Kidney (tissue), 14 donors: ENCODE measurements around the gene ZBTB16. TPM values are rescaled to one million over a fixed set of nuclear protein-coding genes. Genes with fewer than 3 reads are reported as not detected.

Experiments
- DNase-seq, 5 donors: peaks; one replicate each; pipeline ENCODE4 v3.0.0-alpha.2; 2013 to 2020
- FAIRE-seq: peaks from 2 replicates; lab custom pipeline; 2012; peaks lifted over from hg19 to GRCh38; lab: Jason Lieb, UNC
- H3K27ac ChIP-seq, 2 donors: one replicate each; pipeline ENCODE4 v1.7.0; 2013; ENCODE audit warnings: low read depth in 2 of 2, low read length in 2 of 2, inconsistent platforms in 1 of 2
- H3K27me3 ChIP-seq: one replicate; pipeline ENCODE4 v1.7.1; 2013; ENCODE audit warnings: low read length, inconsistent platforms; ENCODE audit not compliant: control insufficient read depth, insufficient read depth
- H3K36me3 ChIP-seq, 3 donors: one replicate each; pipeline versions ENCODE4 v1.7.0 to v1.7.1; 2013; ENCODE audit warnings: low read length in 3 of 3, control low read depth in 1 of 3, inconsistent platforms in 1 of 3; ENCODE audit not compliant: insufficient read depth in 3 of 3, control insufficient read depth in 2 of 3
- H3K4me1 ChIP-seq, 3 donors: one replicate each; pipeline versions ENCODE4 v1.7.0 to v1.7.1; 2013; ENCODE audit warnings: low read length in 3 of 3, inconsistent platforms in 1 of 3, low read depth in 1 of 3; ENCODE audit not compliant: control insufficient read depth in 2 of 3, insufficient read depth in 2 of 3
- H3K4me3 ChIP-seq, 3 donors: one replicate each; pipeline versions ENCODE4 v1.7.0 to v1.8.1; 2013; ENCODE audit warnings: low read length in 3 of 3, control low read depth in 1 of 3, inconsistent platforms in 1 of 3
- H3K9ac ChIP-seq, 3 donors: one replicate each; pipeline versions ENCODE4 v1.7.0 to v1.7.1; 2013; ENCODE audit warnings: low read length in 3 of 3, control low read depth in 1 of 3, inconsistent platforms in 1 of 3
- H3K9me3 ChIP-seq, 3 donors: one replicate each; pipeline versions ENCODE4 v1.7.0 to v1.7.1; 2013; ENCODE audit warnings: low read length in 3 of 3, control low read depth in 1 of 3, inconsistent platforms in 1 of 3; ENCODE audit not compliant: control insufficient read depth in 2 of 3, insufficient read depth in 1 of 3
- CTCF ChIP-seq: IDR thresholded peaks from 3 replicates; pipeline ENCODE4 v1.5.1; 2012; ENCODE audit warnings: mild to moderate bottlenecking, moderate library complexity, borderline replicate concordance; ENCODE audit not compliant: insufficient read depth; ENCODE audit errors: extremely low read depth
- intact Hi-C: fragments of 100-400 bp; cut with DNase I; formaldehyde crosslinking; loops from one replicate; pipeline ENCODE4 v1.11.1; 2022
- polyA plus RNA-seq: library from polyadenylated mRNA; stranded (reverse); fragments of 350-450 nt; fragmentation: Illumina TruSeq; extraction: RNeasy Lipid Tissue Mini Kit (QIAGEN cat#74804); gene quantifications from one replicate; pipeline ENCODE4 v1.2.3, GENCODE V29; 2014; ENCODE audit warnings: low read depth, low replicate concordance; ENCODE audit not compliant: insufficient read depth
- total RNA-seq: library from RNA; stranded (reverse); fragmentation: NEBNext Ultra II Directional; extraction: Animal tissue kit (Norgen Biotek cat#: 25700); gene quantifications from one replicate; pipeline ENCODE4 v1.2.1, GENCODE V29; 2021
- donor health status: control.
- donor health status: control.
- donor health status: control.
- donor health status: control.
- donor health status: control.
- donor health status: DM: yes; HTN: yes; CAD: no.
- donor health status: Normal renal cell carcinoma (clear cell type).

The ZBTB16 gene
- total and polyA plus RNA-seq, 2 donors from 2014 or later = 2.5 to 126 TPM

- Histone ChIP-seq H3K27ac (peak overlapping the region; percentile 91 to 93), H3K4me1 (peaks cover 0 to 92% (median 87%) of the 10 kb centered on the region in 3 donors), H3K27me3 (no peaks in the 10 kb centered on the region), H3K36me3 (peaks cover 0 to 4% (median 0%) of the 10 kb centered on the region in 3 donors), H3K4me3 (no peak overlapping the region), H3K9ac (no peak overlapping the region), H3K9me3 (no peaks in the 10 kb centered on the region)
- TF ChIP-seq CTCF = no peak
- DNase-seq = no peak
- intact Hi-C loops = loop anchor here (10.0 kb wide), 1 partner anchor 101 kb away; no protein-coding TSS in a partner anchor
- no peak for FAIRE-seq
Observed at GRCh38 chr11:114165326-114166230, 106.1 kb downstream of the ZBTB16 start.

GRCh38 chr11:114166362-114166761 is 106.9 kb downstream of the ZBTB16 start:
- Histone ChIP-seq H3K4me1 (peaks cover 0 to 92% (median 85%) of the 10 kb centered on the region in 3 donors), H3K27me3 (no peaks in the 10 kb centered on the region), H3K9me3 (no peaks in the 10 kb centered on the region), H3K36me3 (peaks cover 0 to 4% (median 0%) of the 10 kb centered on the region in 3 donors), H3K4me3 (no peak overlapping the region), H3K27ac (no peak overlapping the region), H3K9ac (no peak overlapping the region)
- FAIRE-seq = no peak
- TF ChIP-seq CTCF = no peak
- intact Hi-C loops = loop anchor here (10.0 kb wide), 1 partner anchor 102 kb away; no protein-coding TSS in a partner anchor
- no peak for DNase-seq

- H3K36me3 ChIP-seq = peaks cover 0 to 4% (median 0%) of the 10 kb centered on the region in 3 donors
- no peak for TF ChIP-seq CTCF
Observed at GRCh38 chr11:114166897-114167323, 107.4 kb downstream of the ZBTB16 start.

More at GRCh38 chr11:114166897-114167323, 107.4 kb downstream of the ZBTB16 start:
- no peaks in the 10 kb centered on the region for H3K9me3 ChIP-seq
- H3K4me3 ChIP-seq = no peak overlapping the region
- DNase-seq (peak in 2 of 5 donors; percentile 30 to 47), FAIRE-seq (peak; percentile 91)
- intact Hi-C loops = loop anchor here (10.0 kb wide), 1 partner anchor 102 kb away; no protein-coding TSS in a partner anchor
- H3K27ac ChIP-seq = peak overlapping the region; percentile 1 to 28
- no peaks in the 10 kb centered on the region for H3K27me3 ChIP-seq
- H3K4me1 ChIP-seq = peaks cover 1 to 92% (median 84%) of the 10 kb centered on the region in 3 donors
- H3K9ac ChIP-seq = no peak overlapping the region
